ENCODE data around the gene LRRIQ1.
"Not testable (repeated sequence)": the region's sequence is repeated elsewhere in the genome, so short reads cannot be mapped to it uniquely, and the experiment has no call there.

The LRRIQ1 gene

DNA sequence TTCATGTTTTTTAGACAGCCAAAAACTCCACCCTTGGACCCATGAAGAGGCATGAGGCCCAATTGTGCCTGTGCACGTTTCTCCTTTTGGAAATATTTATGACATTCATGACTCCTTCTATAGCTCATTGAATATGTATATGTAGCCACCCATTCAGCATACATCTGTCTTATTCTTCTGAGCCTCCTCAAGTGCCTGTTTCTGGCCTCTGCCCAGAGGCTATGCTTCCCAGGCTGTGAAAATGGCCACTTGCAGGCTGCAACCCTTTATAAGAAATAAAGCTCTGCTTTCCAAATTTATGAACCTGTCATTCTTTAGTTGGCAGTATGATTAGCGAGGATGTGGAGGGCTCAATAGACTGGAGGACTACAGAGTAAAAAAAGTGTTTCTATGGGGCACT, 35.4 kb upstream of the LRRIQ1 start:
- Histone ChIP-seq H3K9ac (ENCODE audit: low read length) (no peak overlapping the region), H3F3A (ENCODE audit: insufficient read depth) (no peaks in the 10 kb centered on the region), H2AFZ (ENCODE audit: low read depth, low read length, severe bottlenecking) (no peak overlapping the region), H3K79me2 (ENCODE audit: insufficient read depth, low read length) (no peaks in the 10 kb centered on the region), H3K9me2 (replicated peaks; ENCODE audit: insufficient read depth, low read length) (no peaks in the 10 kb centered on the region), H3K36me3 (ENCODE audit: low read length) (no peaks in the 10 kb centered on the region), H3K27me3 (ENCODE audit: low read length) (no peaks in the 10 kb centered on the region), H3K4me2 (ENCODE audit: low read depth, low read length, poor library complexity, severe bottlenecking) (no peak overlapping the region), H4K20me1 (ENCODE audit: low read depth, low read length) (no peaks in the 10 kb centered on the region), H3K9me3 (ENCODE audit: insufficient read depth, low read length) (no peaks in the 10 kb centered on the region), H3K27ac (ENCODE audit: low read depth, low read length) (no peak overlapping the region), H3K4me3 (ENCODE audit: insufficient read depth, low read length, poor library complexity, severe bottlenecking) (no peak overlapping the region)
- no peak for TF ChIP-seq EZH2phosphoT487 (conservative IDR thresholded peaks at IDR 0.05; ENCODE audit: low read length)
- TF ChIP-seq, protein P1, sequence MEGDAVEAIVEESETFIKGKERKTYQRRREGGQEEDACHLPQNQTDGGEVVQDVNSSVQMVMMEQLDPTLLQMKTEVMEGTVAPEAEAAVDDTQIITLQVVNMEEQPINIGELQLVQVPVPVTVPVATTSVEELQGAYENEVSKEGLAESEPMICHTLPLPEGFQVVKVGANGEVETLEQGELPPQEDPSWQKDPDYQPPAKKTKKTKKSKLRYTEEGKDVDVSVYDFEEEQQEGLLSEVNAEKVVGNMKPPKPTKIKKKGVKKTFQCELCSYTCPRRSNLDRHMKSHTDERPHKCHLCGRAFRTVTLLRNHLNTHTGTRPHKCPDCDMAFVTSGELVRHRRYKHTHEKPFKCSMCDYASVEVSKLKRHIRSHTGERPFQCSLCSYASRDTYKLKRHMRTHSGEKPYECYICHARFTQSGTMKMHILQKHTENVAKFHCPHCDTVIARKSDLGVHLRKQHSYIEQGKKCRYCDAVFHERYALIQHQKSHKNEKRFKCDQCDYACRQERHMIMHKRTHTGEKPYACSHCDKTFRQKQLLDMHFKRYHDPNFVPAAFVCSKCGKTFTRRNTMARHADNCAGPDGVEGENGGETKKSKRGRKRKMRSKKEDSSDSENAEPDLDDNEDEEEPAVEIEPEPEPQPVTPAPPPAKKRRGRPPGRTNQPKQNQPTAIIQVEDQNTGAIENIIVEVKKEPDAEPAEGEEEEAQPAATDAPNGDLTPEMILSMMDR (IDR thresholded peaks at IDR 0.05; ENCODE audit: insufficient read depth, low read length, poor library complexity, severe bottlenecking), result no peak

DNA sequence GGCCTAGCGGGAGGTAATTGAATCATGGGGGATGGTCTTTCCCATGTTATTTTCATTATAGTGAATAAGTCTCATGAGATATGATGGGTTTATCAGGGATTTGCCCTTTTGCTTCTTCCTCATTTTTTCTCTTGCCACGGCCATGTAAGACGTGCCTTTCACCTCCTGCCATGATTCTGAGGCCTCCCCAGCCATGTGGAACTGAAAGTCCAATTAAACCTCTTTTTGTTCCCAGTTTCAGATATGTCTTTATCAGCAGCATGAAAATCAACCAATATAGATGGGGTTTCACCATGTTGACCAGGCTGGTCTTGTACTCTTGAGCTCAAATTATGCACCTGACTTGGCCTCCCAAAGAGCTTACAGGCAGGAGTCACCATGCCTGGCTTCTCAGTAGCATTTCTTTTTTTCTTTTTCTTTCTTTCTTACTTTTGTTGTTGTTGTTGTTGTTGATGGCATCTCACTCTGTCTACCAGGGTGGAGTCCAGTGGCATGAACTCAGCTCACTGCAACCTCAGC, 33.3 kb upstream of the LRRIQ1 start:
- Histone ChIP-seq H3K9ac (ENCODE audit: low read length) (no peak overlapping the region), H3K9me2 (replicated peaks; ENCODE audit: insufficient read depth, low read length) (no peaks in the 10 kb centered on the region), H4K20me1 (ENCODE audit: low read depth, low read length) (no peaks in the 10 kb centered on the region)

DNA sequence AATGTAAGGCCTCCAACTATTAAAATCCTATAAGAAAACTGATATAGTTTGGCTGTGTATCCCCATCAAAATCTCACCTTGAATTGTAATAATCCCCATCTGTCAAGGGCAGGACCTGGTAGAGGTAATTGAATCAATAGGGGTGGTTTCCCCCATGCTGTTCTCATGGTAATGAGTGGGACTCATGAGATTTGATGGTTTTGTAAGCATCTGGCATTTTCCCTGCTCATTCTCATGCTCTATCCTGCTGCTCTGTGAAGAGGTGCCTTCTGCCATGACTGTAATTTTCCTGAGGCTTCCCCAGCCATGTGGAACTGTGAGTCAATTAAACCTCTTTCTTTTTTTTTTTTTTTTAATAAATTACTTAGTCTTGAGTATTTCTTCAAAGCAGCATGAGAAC, 31.9 kb upstream of the LRRIQ1 start:
- no peak overlapping the region for H2AFZ ChIP-seq (ENCODE audit: low read depth, low read length, severe bottlenecking)
- TF ChIP-seq, protein P1 (IDR thresholded peaks at IDR 0.05; ENCODE audit: insufficient read depth, low read length, poor library complexity, severe bottlenecking), result no peak
- TF ChIP-seq EZH2phosphoT487 (conservative IDR thresholded peaks at IDR 0.05; ENCODE audit: low read length), result no peak
- H3K9me2 ChIP-seq (replicated peaks; ENCODE audit: insufficient read depth, low read length), result no peaks in the 10 kb centered on the region
- no peaks in the 10 kb centered on the region for H3F3A ChIP-seq (ENCODE audit: insufficient read depth)
- no peak overlapping the region for H3K9ac ChIP-seq (ENCODE audit: low read length)
- H3K27ac ChIP-seq (ENCODE audit: low read depth, low read length), result no peak overlapping the region
- no peaks in the 10 kb centered on the region for H3K79me2 ChIP-seq (ENCODE audit: insufficient read depth, low read length)
- H3K4me2 ChIP-seq (ENCODE audit: low read depth, low read length, poor library complexity, severe bottlenecking), result no peak overlapping the region
- no peaks in the 10 kb centered on the region for H3K9me3 ChIP-seq (ENCODE audit: insufficient read depth, low read length)
- no peaks in the 10 kb centered on the region for H3K27me3 ChIP-seq (ENCODE audit: low read length)
- no peaks in the 10 kb centered on the region for H3K36me3 ChIP-seq (ENCODE audit: low read length)
- H3K4me3 ChIP-seq (ENCODE audit: insufficient read depth, low read length, poor library complexity, severe bottlenecking), result no peak overlapping the region
- H4K20me1 ChIP-seq (ENCODE audit: low read depth, low read length), result no peaks in the 10 kb centered on the region

More for the DNA sequence above, 33.3 kb upstream of the LRRIQ1 start:
- H2AFZ ChIP-seq (ENCODE audit: low read depth, low read length, severe bottlenecking), result no peak overlapping the region
- H3F3A ChIP-seq (ENCODE audit: insufficient read depth), result no peaks in the 10 kb centered on the region
- no peak overlapping the region for H3K27ac ChIP-seq (ENCODE audit: low read depth, low read length)
- H3K4me2 ChIP-seq (ENCODE audit: low read depth, low read length, poor library complexity, severe bottlenecking), result no peak overlapping the region
- H3K9me3 ChIP-seq (ENCODE audit: insufficient read depth, low read length), result no peaks in the 10 kb centered on the region
- no peaks in the 10 kb centered on the region for H3K79me2 ChIP-seq (ENCODE audit: insufficient read depth, low read length)
- H3K36me3 ChIP-seq (ENCODE audit: low read length), result no peaks in the 10 kb centered on the region
- H3K4me3 ChIP-seq (ENCODE audit: insufficient read depth, low read length, poor library complexity, severe bottlenecking), result no peak overlapping the region
- H3K27me3 ChIP-seq (ENCODE audit: low read length), result no peaks in the 10 kb centered on the region
- TF ChIP-seq EZH2phosphoT487 (conservative IDR thresholded peaks at IDR 0.05; ENCODE audit: low read length), result no peak
- TF ChIP-seq, protein P1 (IDR thresholded peaks at IDR 0.05; ENCODE audit: insufficient read depth, low read length, poor library complexity, severe bottlenecking), result no peak

DNA sequence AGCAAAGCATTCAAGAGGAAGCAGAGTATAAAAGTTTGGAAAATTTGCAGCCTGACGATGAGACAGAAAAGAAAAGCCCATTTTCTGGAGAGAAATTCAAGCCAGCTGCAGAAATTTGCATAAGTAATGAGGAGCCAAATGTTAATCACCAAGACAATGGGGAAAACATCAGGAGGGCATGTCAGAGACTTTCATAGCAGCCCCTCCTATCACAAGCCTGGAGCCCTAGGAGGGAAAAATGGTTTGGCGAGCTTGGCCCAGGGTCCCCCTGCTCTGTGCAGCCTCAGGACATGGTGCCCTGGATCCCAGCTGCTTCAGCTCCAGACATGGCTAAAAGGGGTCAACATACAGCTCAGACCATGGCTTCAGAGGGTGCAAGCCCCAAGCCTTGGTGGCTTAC, 31.1 kb upstream of the LRRIQ1 start:
- not testable (repeated sequence) for H3K27me3 ChIP-seq (ENCODE audit: low read length); H3K27ac ChIP-seq (ENCODE audit: low read depth, low read length); H3K4me3 ChIP-seq (ENCODE audit: insufficient read depth, low read length, poor library complexity, severe bottlenecking); H3K9me2 ChIP-seq (replicated peaks; ENCODE audit: insufficient read depth, low read length); H3K79me2 ChIP-seq (ENCODE audit: insufficient read depth, low read length); H3F3A ChIP-seq (ENCODE audit: insufficient read depth); H4K20me1 ChIP-seq (ENCODE audit: low read depth, low read length); H3K36me3 ChIP-seq (ENCODE audit: low read length); H3K4me2 ChIP-seq (ENCODE audit: low read depth, low read length, poor library complexity, severe bottlenecking); H3K9me3 ChIP-seq (ENCODE audit: insufficient read depth, low read length); H2AFZ ChIP-seq (ENCODE audit: low read depth, low read length, severe bottlenecking); H3K9ac ChIP-seq (ENCODE audit: low read length)

Data from SU-DHL-6 (cell line).